HepG2 (cell line): ENCODE results near the gene ATRN. TPM values are rescaled to one million over a fixed set of nuclear protein-coding genes. Genes with fewer than 3 reads are reported as not detected.

ENCODE experiments used
- ELF1 ChIP-seq: sonication (generic); formaldehyde crosslinking; IDR thresholded peaks from 2 replicates; pipeline ENCODE4 v1.4.0; 2020; ENCODE audit warnings: missing genetic modification reagents
- GATA4 ChIP-seq: sonication (generic); IDR thresholded peaks from 2 replicates; pipeline ENCODE4 v1.6.1; 2016; ENCODE audit warnings: antibody characterized with exemption, low read depth, borderline replicate concordance
- GZF1 ChIP-seq: sonication (generic); formaldehyde crosslinking; IDR thresholded peaks from 2 replicates; pipeline ENCODE4 v1.5.1; 2020; ENCODE audit warnings: mild to moderate bottlenecking, missing genetic modification reagents
- HDAC6 ChIP-seq: fragments of 200-600 bp; sonication (generic); IDR thresholded peaks from 2 replicates; pipeline ENCODE4 v1.7.0; 2017; ENCODE audit warnings: mild to moderate bottlenecking, antibody characterized with exemption, low read length, low read depth
- ISL2 ChIP-seq: sonication (generic); formaldehyde crosslinking; IDR thresholded peaks from 2 replicates; pipeline ENCODE4 v1.5.0; 2020; ENCODE audit warnings: missing genetic modification reagents
- KDM5B ChIP-seq: sonication (generic); formaldehyde crosslinking; IDR thresholded peaks from 2 replicates; pipeline ENCODE4 v1.4.0; 2020; ENCODE audit warnings: missing genetic modification reagents, mild to moderate bottlenecking, borderline replicate concordance
- KLF15 ChIP-seq: sonication (generic); formaldehyde crosslinking; IDR thresholded peaks from 2 replicates; pipeline ENCODE4 v1.8.1; 2023; ENCODE audit warnings: borderline replicate concordance, mild to moderate bottlenecking, inconsistent platforms, missing genetic modification reagents, mixed read lengths
- MIER3 ChIP-seq: IDR thresholded peaks from 2 replicates; pipeline ENCODE4 v1.6.1; 2016; ENCODE audit warnings: missing compliant biosample characterization, borderline replicate concordance
- MZF1 ChIP-seq: sonication (generic); formaldehyde crosslinking; IDR thresholded peaks from 2 replicates; pipeline ENCODE4 v1.8.1; 2023; ENCODE audit warnings: mild to moderate bottlenecking, missing genetic modification reagents, borderline replicate concordance
- NFYB ChIP-seq: sonication (generic); formaldehyde crosslinking; IDR thresholded peaks from 2 replicates; pipeline ENCODE4 v1.4.0; 2020; ENCODE audit warnings: missing genetic modification reagents
- SAFB2 ChIP-seq: sonication (generic); formaldehyde crosslinking; IDR thresholded peaks from 2 replicates; pipeline ENCODE4 v1.5.1; 2020; ENCODE audit warnings: missing genetic modification reagents, low read depth, mild to moderate bottlenecking, borderline replicate concordance
- TCF7 ChIP-seq: sonication (generic); IDR thresholded peaks from 2 replicates; pipeline ENCODE4 v1.6.1; 2016; ENCODE audit warnings: antibody characterized with exemption, low read depth
- ZNF224 ChIP-seq: sonication (generic); formaldehyde crosslinking; IDR thresholded peaks from 2 replicates; pipeline ENCODE4 v1.5.0; 2020; ENCODE audit warnings: mild to moderate bottlenecking, missing genetic modification reagents
- ZNF24 ChIP-seq: fragments of 450-650 bp; IDR thresholded peaks from 2 replicates; pipeline ENCODE4 v1.6.1; 2017; ENCODE audit warnings: antibody characterized with exemption, mild to moderate bottlenecking
- ZNF34 ChIP-seq: sonication (generic); formaldehyde crosslinking; IDR thresholded peaks from 2 replicates; pipeline ENCODE4 v1.4.0; 2020; ENCODE audit warnings: mild to moderate bottlenecking, missing genetic modification reagents, borderline replicate concordance
- ZSCAN21 ChIP-seq: sonication (generic); formaldehyde crosslinking; IDR thresholded peaks from 2 replicates; pipeline ENCODE4 v1.8.0; 2022; ENCODE audit warnings: mild to moderate bottlenecking, missing genetic modification reagents, moderate library complexity, borderline replicate concordance
- polyA plus RNA-seq, 8 experiments: library from polyadenylated mRNA; depleted of rRNA in 3 of 8; stranded (reverse) in 7 of 8; unstranded in 1 of 8; fragments of >200 nt; fragmentation: Illumina TruSeq in 4 of 8; extraction: Trizol in 4 of 8; gene quantifications; 2 replicates each; pipeline versions ENCODE4 v1.2.1 to v1.2.3, GENCODE V29; 2011 to 2016; ENCODE audit warnings: low read depth in 4 of 8, missing spikeins in 1 of 8, mixed read lengths in 1 of 8; ENCODE audit not compliant: insufficient read depth in 1 of 8
- total RNA-seq, 5 experiments: library from RNA; depleted of rRNA; stranded (reverse); fragments of >200 nt; fragmentation: Illumina TruSeq; extraction: Trizol; gene quantifications; 2 replicates each; pipeline ENCODE4 v1.2.3, GENCODE V29; 2016; ENCODE audit warnings: low read depth in 1 of 5
- TF ChIP-seq, protein P1 (sequence below): sonication (generic); formaldehyde crosslinking; IDR thresholded peaks from 2 replicates; pipeline ENCODE4 v1.5.1; 2020; ENCODE audit warnings: mild to moderate bottlenecking, missing genetic modification reagents, moderate library complexity
- TF ChIP-seq, protein P2 (sequence below): IDR thresholded peaks from 2 replicates; pipeline ENCODE4 v1.6.1; 2016; ENCODE audit warnings: missing compliant biosample characterization, missing genetic modification reagents, borderline replicate concordance
- TF ChIP-seq, protein P3 (sequence below): sonication (generic); formaldehyde crosslinking; IDR thresholded peaks from 2 replicates; pipeline ENCODE4 v1.8.0; 2022; ENCODE audit warnings: missing genetic modification reagents, low read depth, mild to moderate bottlenecking, borderline replicate concordance
- TF ChIP-seq, protein P4 (sequence below): sonication (generic); formaldehyde crosslinking; IDR thresholded peaks from 2 replicates; pipeline ENCODE4 v1.8.1; 2023; ENCODE audit warnings: mild to moderate bottlenecking, inconsistent platforms, moderate library complexity, missing genetic modification reagents, borderline replicate concordance
- TF ChIP-seq, protein P5 (sequence below): sonication (generic); formaldehyde crosslinking; IDR thresholded peaks from 2 replicates; pipeline ENCODE4 v1.4.0; 2020; ENCODE audit warnings: missing genetic modification reagents

Gene ATRN
- total and polyA plus RNA-seq, 2 of the 13 experiments (the other 11 are each of a cell fraction or from before 2014, with no cell fraction given): 44.2 to 81.1 TPM

DNA sequence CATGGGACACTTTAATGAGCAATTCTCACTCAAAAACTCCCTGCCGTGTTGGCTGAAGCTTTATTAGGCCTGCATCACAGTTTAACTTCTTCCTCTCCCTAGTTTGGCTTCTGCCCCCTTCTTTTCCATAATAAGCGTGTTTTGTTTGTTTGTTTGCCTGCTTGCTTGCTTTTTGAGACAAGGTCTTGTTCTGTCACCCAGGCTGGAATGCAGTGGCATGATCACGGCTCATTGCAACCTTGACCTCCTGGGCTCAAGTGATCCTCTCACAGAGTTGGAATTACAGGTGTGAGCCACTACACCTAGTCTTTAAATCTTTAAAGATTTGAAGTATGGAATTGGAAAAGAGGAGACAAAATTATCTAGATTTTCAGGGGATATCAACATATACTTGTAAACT, 38.0 kb upstream of the ATRN start (continued):
- no peak for TF ChIP-seq MZF1 (CRISPR knock-in tag)
- TF ChIP-seq ZNF24: no peak
- TF ChIP-seq GATA4: no peak
- no peak for TF ChIP-seq MIER3 (CRISPR knock-in tag)
- TF ChIP-seq, protein P1, sequence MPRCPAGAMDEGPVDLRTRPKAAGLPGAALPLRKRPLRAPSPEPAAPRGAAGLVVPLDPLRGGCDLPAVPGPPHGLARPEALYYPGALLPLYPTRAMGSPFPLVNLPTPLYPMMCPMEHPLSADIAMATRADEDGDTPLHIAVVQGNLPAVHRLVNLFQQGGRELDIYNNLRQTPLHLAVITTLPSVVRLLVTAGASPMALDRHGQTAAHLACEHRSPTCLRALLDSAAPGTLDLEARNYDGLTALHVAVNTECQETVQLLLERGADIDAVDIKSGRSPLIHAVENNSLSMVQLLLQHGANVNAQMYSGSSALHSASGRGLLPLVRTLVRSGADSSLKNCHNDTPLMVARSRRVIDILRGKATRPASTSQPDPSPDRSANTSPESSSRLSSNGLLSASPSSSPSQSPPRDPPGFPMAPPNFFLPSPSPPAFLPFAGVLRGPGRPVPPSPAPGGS (CRISPR knock-in tag): no peak
- no peak for TF ChIP-seq GZF1 (CRISPR knock-in tag)
- TF ChIP-seq KLF15 (CRISPR knock-in tag): no peak
- TF ChIP-seq, protein P2, sequence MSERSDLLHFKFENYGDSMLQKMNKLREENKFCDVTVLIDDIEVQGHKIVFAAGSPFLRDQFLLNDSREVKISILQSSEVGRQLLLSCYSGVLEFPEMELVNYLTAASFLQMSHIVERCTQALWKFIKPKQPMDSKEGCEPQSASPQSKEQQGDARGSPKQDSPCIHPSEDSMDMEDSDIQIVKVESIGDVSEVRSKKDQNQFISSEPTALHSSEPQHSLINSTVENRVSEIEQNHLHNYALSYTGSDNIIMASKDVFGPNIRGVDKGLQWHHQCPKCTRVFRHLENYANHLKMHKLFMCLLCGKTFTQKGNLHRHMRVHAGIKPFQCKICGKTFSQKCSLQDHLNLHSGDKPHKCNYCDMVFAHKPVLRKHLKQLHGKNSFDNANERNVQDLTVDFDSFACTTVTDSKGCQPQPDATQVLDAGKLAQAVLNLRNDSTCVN (CRISPR knock-in tag): no peak
- TF ChIP-seq HDAC6: no peak
- no peak for TF ChIP-seq ZNF34
- no peak for TF ChIP-seq SAFB2
- TF ChIP-seq ZNF224 (CRISPR knock-in tag): no peak
- TF ChIP-seq KDM5B (CRISPR knock-in tag): no peak
- no peak for TF ChIP-seq ELF1 (CRISPR knock-in tag)
- TF ChIP-seq, protein P3, sequence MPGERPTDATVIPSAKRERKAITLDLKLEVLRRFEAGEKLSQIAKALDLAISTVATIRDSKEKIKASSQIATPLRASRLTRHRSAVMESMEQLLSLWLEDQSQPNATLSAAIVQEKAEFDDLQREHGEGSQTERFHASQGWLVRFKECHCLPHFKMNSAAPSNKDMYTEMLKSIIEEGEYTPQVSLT: no peak
- TF ChIP-seq NFYB (CRISPR knock-in tag): no peak
- no peak for TF ChIP-seq ZSCAN21 (CRISPR knock-in tag)
- TF ChIP-seq, protein P4, sequence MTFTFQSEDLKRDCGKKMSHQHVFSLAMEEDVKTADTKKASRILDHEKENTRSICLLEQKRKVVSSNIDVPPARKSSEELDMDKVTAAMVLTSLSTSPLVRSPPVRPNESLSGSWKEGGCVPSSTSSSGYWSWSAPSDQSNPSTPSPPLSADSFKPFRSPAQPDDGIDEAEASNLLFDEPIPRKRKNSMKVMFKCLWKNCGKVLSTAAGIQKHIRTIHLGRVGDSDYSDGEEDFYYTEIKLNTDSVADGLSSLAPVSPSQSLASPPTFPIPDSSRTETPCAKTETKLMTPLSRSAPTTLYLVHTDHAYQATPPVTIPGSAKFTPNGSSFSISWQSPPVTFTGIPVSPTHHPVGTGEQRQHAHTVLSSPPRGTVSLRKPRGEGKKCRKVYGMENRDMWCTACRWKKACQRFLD (CRISPR knock-in tag): no peak
- TF ChIP-seq, protein P5, sequence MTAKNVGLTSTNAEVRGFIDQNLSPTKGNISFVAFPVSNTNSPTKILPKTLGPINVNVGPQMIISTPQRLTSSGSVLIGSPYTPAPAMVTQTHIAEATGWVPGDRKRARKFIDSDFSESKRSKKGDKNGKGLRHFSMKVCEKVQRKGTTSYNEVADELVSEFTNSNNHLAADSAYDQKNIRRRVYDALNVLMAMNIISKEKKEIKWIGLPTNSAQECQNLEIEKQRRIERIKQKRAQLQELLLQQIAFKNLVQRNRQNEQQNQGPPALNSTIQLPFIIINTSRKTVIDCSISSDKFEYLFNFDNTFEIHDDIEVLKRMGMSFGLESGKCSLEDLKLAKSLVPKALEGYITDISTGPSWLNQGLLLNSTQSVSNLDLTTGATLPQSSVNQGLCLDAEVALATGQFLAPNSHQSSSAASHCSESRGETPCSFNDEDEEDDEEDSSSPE: no peak
- TF ChIP-seq ISL2 (CRISPR knock-in tag): no peak
- no peak for TF ChIP-seq TCF7
